Measurements from ENCODE around the gene MARK3. TPM values are rescaled to one million over a fixed set of nuclear protein-coding genes. Genes with fewer than 3 reads are reported as not detected.

MARK3 gene
- total RNA-seq, 1 experiment from 2014 or later: 72.5 TPM

GRCh38 chr14:103549361-103550311, 164.4 kb downstream of the MARK3 start:
- intact Hi-C loops (cut with micrococcal nuclease): no loop called here
- DNase-seq (ENCODE audit: low read depth, low spot score) (no peak), ATAC-seq (no peak)
- RAD21 ChIA-PET (ENCODE audit: low non-redundant PET in 1 of 2, low total read pairs in 2 of 2, uncharacterized antibody in 2 of 2, unreplicated experiment in 2 of 2): no interaction called here
- peaks cover 16 to 26% of the 10 kb centered on the region in 2 experiments for H3K4me1 ChIP-seq (ENCODE audit: control insufficient read depth in 1 of 2, insufficient read depth in 2 of 2, low read length in 2 of 2)
- no peaks in the 10 kb centered on the region for H4K20me1 ChIP-seq (ENCODE audit: insufficient read depth)
- BruUV-seq (replicated peaks): no TSS peak
- no peak overlapping the region for H3K4me3 ChIP-seq (replicated peaks in 1 of 2; ENCODE audit: low read depth in 1 of 2, low read length in 2 of 2)
- H2AFZ ChIP-seq (ENCODE audit: low read depth, low read length, poor library complexity, severe bottlenecking): no peak overlapping the region
- no peak overlapping the region for H3K4me2 ChIP-seq (ENCODE audit: low read length)
- H3K27ac ChIP-seq (ENCODE audit: low read depth, low read length): no peak overlapping the region
- TF ChIP-seq MAX (IDR thresholded peaks at IDR 0.05): no peak
- TF ChIP-seq SIN3A (IDR thresholded peaks at IDR 0.05; ENCODE audit: low read depth): no peak
- TF ChIP-seq ZNF274 (IDR thresholded peaks at IDR 0.05; ENCODE audit: low read depth, low read length): no peak
- no peak for TF ChIP-seq JUND (IDR thresholded peaks at IDR 0.05)
- TF ChIP-seq EZH2 (IDR thresholded peaks at IDR 0.05): no peak
- no peak for TF ChIP-seq POLR2AphosphoS5 (IDR thresholded peaks at IDR 0.05; ENCODE audit: low read depth, low read length)
- H3K9me3 ChIP-seq (ENCODE audit: control insufficient read depth in 1 of 2, insufficient read depth in 1 of 2, low read depth in 1 of 2, low read length in 2 of 2): no peaks in the 10 kb centered on the region
- no peaks in the 10 kb centered on the region for H3K27me3 ChIP-seq (ENCODE audit: insufficient read depth, low read length)
- CTCF ChIA-PET: interaction anchor here (1.7 kb wide), 1 partner anchor 31 kb away, joined by 3 read pairs; no protein-coding TSS in a partner anchor
- no peaks in the 10 kb centered on the region for H3K9me2 ChIP-seq (ENCODE audit: insufficient read depth)
- no peaks in the 10 kb centered on the region for H3K36me3 ChIP-seq (ENCODE audit: control insufficient read depth in 1 of 2, insufficient read depth in 2 of 2, low read length in 2 of 2)
- no peaks in the 10 kb centered on the region for H3K79me2 ChIP-seq (ENCODE audit: insufficient read depth, low read length)
- H3K9ac ChIP-seq (ENCODE audit: low read length): no peak overlapping the region
- POLR2A ChIA-PET: no interaction called here

- Histone ChIP-seq H3K79me2 (ENCODE audit: insufficient read depth, low read length) (no peaks in the 10 kb centered on the region), H3K27ac (ENCODE audit: low read depth, low read length) (no peak overlapping the region), H3K27me3 (ENCODE audit: insufficient read depth, low read length) (no peaks in the 10 kb centered on the region), H3K4me3 (replicated peaks in 1 of 2; ENCODE audit: low read depth in 1 of 2, low read length in 2 of 2) (no peak overlapping the region), H4K20me1 (ENCODE audit: insufficient read depth) (no peaks in the 10 kb centered on the region), H3K4me2 (ENCODE audit: low read length) (no peak overlapping the region), H3K9me3 (ENCODE audit: control insufficient read depth in 1 of 2, insufficient read depth in 1 of 2, low read depth in 1 of 2, low read length in 2 of 2) (no peaks in the 10 kb centered on the region), H3K4me1 (ENCODE audit: control insufficient read depth in 1 of 2, insufficient read depth in 2 of 2, low read length in 2 of 2) (peaks cover 16 to 26% of the 10 kb centered on the region in 2 experiments), H3K36me3 (ENCODE audit: control insufficient read depth in 1 of 2, insufficient read depth in 2 of 2, low read length in 2 of 2) (no peaks in the 10 kb centered on the region), H2AFZ (ENCODE audit: low read depth, low read length, poor library complexity, severe bottlenecking) (no peak overlapping the region), H3K9me2 (ENCODE audit: insufficient read depth) (no peaks in the 10 kb centered on the region), H3K9ac (ENCODE audit: low read length) (no peak overlapping the region)
- ATAC-seq (no peak), DNase-seq (ENCODE audit: low read depth, low spot score) (no peak)
- RAD21 ChIA-PET (ENCODE audit: low non-redundant PET in 1 of 2, low total read pairs in 2 of 2, uncharacterized antibody in 2 of 2, unreplicated experiment in 2 of 2): no interaction called here
- intact Hi-C loops (cut with micrococcal nuclease): no loop called here
- CTCF ChIA-PET: interaction anchor here (1.7 kb wide), 1 partner anchor 32 kb away, joined by 3 read pairs; no protein-coding TSS in a partner anchor
- POLR2A ChIA-PET: no interaction called here
- BruUV-seq (replicated peaks): no TSS peak
- no peak for TF ChIP-seq YY1 (IDR thresholded peaks at IDR 0.05; ENCODE audit: extremely low read depth, insufficient replicate concordance, low read depth, low read length)
- TF ChIP-seq FOSL1 (IDR thresholded peaks at IDR 0.05; ENCODE audit: low read depth): no peak
- TF ChIP-seq ELF1 (IDR thresholded peaks at IDR 0.05; ENCODE audit: borderline replicate concordance, low read depth): no peak
- no peak for TF ChIP-seq EZH2phosphoT487 (IDR thresholded peaks at IDR 0.05; ENCODE audit: borderline replicate concordance)
- no peak for TF ChIP-seq MAX (IDR thresholded peaks at IDR 0.05)
- no peak for TF ChIP-seq JUND (IDR thresholded peaks at IDR 0.05)
- no peak for TF ChIP-seq ZBTB33 (IDR thresholded peaks at IDR 0.05; ENCODE audit: extremely low read depth, insufficient replicate concordance, low read length)
- no peak for TF ChIP-seq CBX3 (IDR thresholded peaks at IDR 0.05; ENCODE audit: low read depth)
- no peak for TF ChIP-seq POLR2A (IDR thresholded peaks at IDR 0.05; ENCODE audit: borderline replicate concordance, extremely low read depth, insufficient read depth, insufficient read length)
- TF ChIP-seq EZH2 (IDR thresholded peaks at IDR 0.05): no peak
- no peak for TF ChIP-seq EGR1 (IDR thresholded peaks at IDR 0.05; ENCODE audit: low read depth)
These were observed 165.5 kb downstream of the MARK3 start for GRCh38 chr14:103550451-103551337.
